Esophagus squamous epithelium (tissue), 5 donors: Measurements from ENCODE around the gene SOAT2. TPM values are rescaled to one million over a fixed set of nuclear protein-coding genes. Genes with fewer than 3 reads are reported as not detected.

Experiments
- DNase-seq: peaks from one replicate; lab custom pipeline; 2025; lab: John Stamatoyannopoulos, UW
- H3K27ac ChIP-seq, 4 donors: fragments of 200-600 bp; sonication (generic); one replicate each; pipeline ENCODE4 v1.5.1; 2016 to 2019; ENCODE audit warnings: mild to moderate bottlenecking in 1 of 4
- H3K27me3 ChIP-seq, 4 donors: fragments of 200-600 bp; sonication (generic); 1 replicate in 3 of 4; 2 replicates in 1 of 4; pipeline versions ENCODE4 v1.5.1 to v1.6.0; 2017 to 2021; ENCODE audit warnings: antibody characterized with exemption in 1 of 4
- H3K36me3 ChIP-seq, 3 donors: fragments of 200-600 bp; sonication (generic); one replicate each; pipeline ENCODE4 v1.5.1; 2016 to 2019
- H3K4me1 ChIP-seq, 3 donors: fragments of 200-600 bp; sonication (generic); one replicate each; pipeline ENCODE4 v1.5.1; 2017 to 2019
- H3K4me3 ChIP-seq, 4 donors: fragments of 200-600 bp; sonication (generic); 1 replicate in 3 of 4; 2 replicates in 1 of 4; pipeline ENCODE4 v1.5.1; 2016 to 2019; ENCODE audit warnings: mild to moderate bottlenecking in 2 of 4, moderate library complexity in 1 of 4
- H3K9me3 ChIP-seq, 3 donors: fragments of 200-600 bp; sonication (generic); one replicate each; pipeline ENCODE4 v1.5.1; 2016 to 2019
- POLR2A ChIP-seq, 4 donors: fragments of 450-650 bp; IDR thresholded peaks; one replicate each; pipeline ENCODE4 v1.6.1; 2017; ENCODE audit warnings: antibody characterized with exemption in 4 of 4, mild to moderate bottlenecking in 4 of 4, moderate library complexity in 3 of 4
- WGBS, 2 donors: methylation state at CpG; one replicate each; pipeline ENCODE4 v1.1.5; 2018; 5-methylcytosine and 5-hydroxymethylcytosine counted together
- intact Hi-C: fragments of 100-400 bp; cut with DNase I; formaldehyde crosslinking; loops from one replicate; pipeline ENCODE4 v1.15.0; 2022
- small RNA-seq, 4 donors: library from RNA; depleted of rRNA; stranded (forward); fragments of <200 nt; gene quantifications; one replicate each; pipeline ENCODE3, GENCODE V24; 2016
- total RNA-seq, 4 donors: library from RNA; depleted of rRNA; stranded (reverse); fragments of >200 nt; gene quantifications; one replicate each; pipeline ENCODE4 v1.1.0, GENCODE V29; 2016
- TF ChIP-seq, protein P1 (sequence below), 6 experiments: fragments of 450-650 bp in 4 of 6; fragments of 200-600 bp in 2 of 6; sonication (generic) in 2 of 6; IDR thresholded peaks; one replicate each; pipeline ENCODE4 v1.5.1; 2016 to 2019; ENCODE audit warnings: antibody characterized with exemption in 6 of 6, mild to moderate bottlenecking in 4 of 6, moderate library complexity in 4 of 6
- donor health status: DM: yes; HTN: yes; CAD: no.

Gene SOAT2
- total RNA-seq, 4 donors from 2014 or later = not detected

GRCh38 chr12:53173085-53173715, 69.9 kb downstream of the SOAT2 start:
- 86% methylated on average over 7 to 9 of the region's 10 CpGs for WGBS, 2 donors
- no peak for DNase-seq
- intact Hi-C loops = no loop called here
- H3K9me3 ChIP-seq = no peaks in the 10 kb centered on the region
- TF ChIP-seq POLR2A (IDR thresholded peaks at IDR 0.05) = no peak
- TF ChIP-seq, protein P1, sequence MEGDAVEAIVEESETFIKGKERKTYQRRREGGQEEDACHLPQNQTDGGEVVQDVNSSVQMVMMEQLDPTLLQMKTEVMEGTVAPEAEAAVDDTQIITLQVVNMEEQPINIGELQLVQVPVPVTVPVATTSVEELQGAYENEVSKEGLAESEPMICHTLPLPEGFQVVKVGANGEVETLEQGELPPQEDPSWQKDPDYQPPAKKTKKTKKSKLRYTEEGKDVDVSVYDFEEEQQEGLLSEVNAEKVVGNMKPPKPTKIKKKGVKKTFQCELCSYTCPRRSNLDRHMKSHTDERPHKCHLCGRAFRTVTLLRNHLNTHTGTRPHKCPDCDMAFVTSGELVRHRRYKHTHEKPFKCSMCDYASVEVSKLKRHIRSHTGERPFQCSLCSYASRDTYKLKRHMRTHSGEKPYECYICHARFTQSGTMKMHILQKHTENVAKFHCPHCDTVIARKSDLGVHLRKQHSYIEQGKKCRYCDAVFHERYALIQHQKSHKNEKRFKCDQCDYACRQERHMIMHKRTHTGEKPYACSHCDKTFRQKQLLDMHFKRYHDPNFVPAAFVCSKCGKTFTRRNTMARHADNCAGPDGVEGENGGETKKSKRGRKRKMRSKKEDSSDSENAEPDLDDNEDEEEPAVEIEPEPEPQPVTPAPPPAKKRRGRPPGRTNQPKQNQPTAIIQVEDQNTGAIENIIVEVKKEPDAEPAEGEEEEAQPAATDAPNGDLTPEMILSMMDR (IDR thresholded peaks at IDR 0.05) = no peak
- H3K27ac ChIP-seq = no peak overlapping the region
- peaks cover 0 to 50% (median 8%) of the 10 kb centered on the region in 3 donors for H3K36me3 ChIP-seq
- H3K4me3 ChIP-seq = no peak overlapping the region
- no peaks in the 10 kb centered on the region for H3K27me3 ChIP-seq
- H3K4me1 ChIP-seq = peaks cover 0 to 8% (median 0%) of the 10 kb centered on the region in 3 donors

Small RNAs within 50 kb of the gene (small RNA-seq; reads per million reads assigned to genes)
- 0 reads per million in 4 donors for gene HIGD1AP1
- 0 to 0.15 (median 0) reads per million in 4 donors for gene MIR6757
- 0 reads per million in 4 donors for gene RNU6-333P

Other genes with a start within 250 kb of the SOAT2 start
- gene KRT8, start 198.4 kb upstream of the SOAT2 start, total RNA-seq = 10 to 100 TPM; 27.2 to 50.2 (median 38.2) TPM
- gene KRT18, start 154.4 kb upstream of the SOAT2 start, total RNA-seq = 100 to 1,000 TPM; 141 to 169 (median 153) TPM
- gene EIF4B, start 97.0 kb upstream of the SOAT2 start, total RNA-seq = 100 to 1,000 TPM; 225 to 571 (median 372) TPM
- gene TNS2, start 53.4 kb upstream of the SOAT2 start, total RNA-seq = 10 to 100 TPM; 10.8 to 82.0 (median 20.8) TPM
- gene SPRYD3, start 24.1 kb upstream of the SOAT2 start, total RNA-seq = 10 to 100 TPM; 28.2 to 41.4 (median 29.2) TPM
- gene IGFBP6, start 5.8 kb upstream of the SOAT2 start, total RNA-seq = 100 to 1,000 TPM in 2 of 4 donors, 10 to 100 TPM in 2; 34.5 to 506 (median 94.0) TPM
- gene ZNF740, start 77.2 kb downstream of the SOAT2 start, total RNA-seq = 10 to 100 TPM in 2 of 4 donors, 1 to 10 TPM in 2; 6.9 to 21.2 (median 9.8) TPM
- gene CSAD, start 77.4 kb downstream of the SOAT2 start, total RNA-seq = 10 to 100 TPM; 11.4 to 30.5 (median 15.7) TPM
- 1 to 10 TPM; 4.2 to 7.2 (median 5.9) TPM for gene ITGB7, start 103.8 kb downstream of the SOAT2 start, total RNA-seq
- 100 to 1,000 TPM in 3 of 4 donors, 10 to 100 TPM in 1; 98.0 to 171 (median 125) TPM for gene RARG, start 128.7 kb downstream of the SOAT2 start, total RNA-seq
- 10 to 100 TPM; 32.2 to 85.6 (median 48.0) TPM for gene ESPL1, start 164.8 kb downstream of the SOAT2 start, total RNA-seq
- gene PFDN5, start 192.1 kb downstream of the SOAT2 start, total RNA-seq = 100 to 1,000 TPM; 203 to 638 (median 324) TPM
- gene MYG1, start 196.2 kb downstream of the SOAT2 start, total RNA-seq = 10 to 100 TPM; 25.2 to 33.2 (median 28.3) TPM
- gene AAAS, start 218.1 kb downstream of the SOAT2 start, total RNA-seq = 10 to 100 TPM; 29.4 to 33.9 (median 30.0) TPM
- gene SP7, start 232.9 kb downstream of the SOAT2 start, total RNA-seq = not detected